ENCODE data around the gene SBK3.
"Not testable (repeated sequence)": the region's sequence is repeated elsewhere in the genome, so short reads cannot be mapped to it uniquely, and the experiment has no call there.

The SBK3 gene

DNA sequence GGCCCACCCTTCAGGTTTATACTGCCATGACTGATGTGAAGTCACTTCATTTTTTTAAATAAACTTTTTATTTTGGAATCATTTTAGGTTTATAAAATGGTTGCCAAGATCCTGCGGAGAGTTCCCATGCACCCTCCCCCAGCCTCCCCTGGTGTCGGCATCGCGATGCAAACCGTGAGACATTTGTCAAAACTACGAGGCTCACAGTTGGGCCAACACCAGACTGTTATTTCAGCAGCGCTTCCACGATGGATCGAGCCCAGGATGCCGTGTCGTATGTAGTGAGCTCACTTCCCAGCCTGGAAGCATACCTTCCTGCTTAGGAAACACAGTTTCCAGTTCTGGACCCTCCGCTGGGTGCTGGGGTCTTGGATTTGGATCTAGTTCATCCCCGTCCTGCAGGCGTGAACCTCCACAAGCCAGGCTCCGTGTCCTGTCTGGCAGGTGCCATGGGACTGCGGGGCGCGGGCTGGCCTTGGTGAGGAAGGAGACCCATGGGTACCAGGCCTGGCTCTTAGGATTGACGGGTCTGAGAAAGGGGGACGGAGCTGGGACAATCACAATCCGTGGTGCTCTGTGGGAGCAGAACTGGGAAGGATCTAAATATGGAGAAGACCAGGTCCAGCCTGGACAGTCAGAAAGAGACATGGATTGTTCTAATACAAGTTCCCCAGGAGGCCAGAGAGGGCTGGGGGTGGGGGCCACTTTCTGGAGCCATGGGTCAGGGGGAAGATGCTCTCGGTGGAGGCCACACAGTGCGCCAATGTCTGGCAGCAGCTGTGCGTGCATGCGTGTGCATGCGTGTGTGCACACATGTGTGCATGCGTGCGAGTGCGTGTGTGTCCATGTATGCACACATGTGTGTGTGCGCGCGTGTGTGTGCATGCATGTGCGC is 6.0 kb downstream of the SBK3 start:
- no peak for DNase-seq

- DNase-seq: no peak
Measured at GRCh38 chr19:55538132-55538531, 7.2 kb downstream of the SBK3 start.

GRCh38 chr19:55537741-55538111 is 7.6 kb downstream of the SBK3 start:
- DNase-seq: peak; percentile 69

GRCh38 chr19:55536951-55537740 is 8.2 kb downstream of the SBK3 start, which contains the start of gene SBK2:
TSS of gene SBK2 (minus strand) at chr19:55537133. CDS start at chr19:55536294, 839 bp downstream.
- peak; percentile 80 for DNase-seq

- DNase-seq: no peak
Measured at GRCh38 chr19:55536366-55536765, 9.0 kb downstream of the SBK3 start.

DNA sequence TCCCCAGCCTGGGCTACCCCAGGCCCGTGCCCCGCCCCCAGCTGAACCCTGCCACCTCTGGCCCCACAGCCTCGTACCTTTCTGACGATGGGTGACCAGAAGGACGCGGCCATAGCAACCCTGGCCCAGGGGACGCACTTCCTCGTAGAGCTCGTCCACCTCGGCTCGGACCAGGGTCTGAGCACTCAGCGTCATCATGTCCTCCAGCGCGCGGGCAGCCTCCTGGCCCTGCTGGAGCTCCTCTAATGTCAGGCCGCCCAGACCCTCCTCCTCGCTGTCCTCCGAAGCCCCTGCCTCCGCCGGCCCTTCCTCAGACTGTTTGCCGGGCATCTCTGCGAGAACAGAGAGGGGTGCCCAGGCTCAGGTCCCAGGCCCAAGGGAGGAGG is 9.4 kb downstream of the SBK3 start:
- no peak for DNase-seq

DNA sequence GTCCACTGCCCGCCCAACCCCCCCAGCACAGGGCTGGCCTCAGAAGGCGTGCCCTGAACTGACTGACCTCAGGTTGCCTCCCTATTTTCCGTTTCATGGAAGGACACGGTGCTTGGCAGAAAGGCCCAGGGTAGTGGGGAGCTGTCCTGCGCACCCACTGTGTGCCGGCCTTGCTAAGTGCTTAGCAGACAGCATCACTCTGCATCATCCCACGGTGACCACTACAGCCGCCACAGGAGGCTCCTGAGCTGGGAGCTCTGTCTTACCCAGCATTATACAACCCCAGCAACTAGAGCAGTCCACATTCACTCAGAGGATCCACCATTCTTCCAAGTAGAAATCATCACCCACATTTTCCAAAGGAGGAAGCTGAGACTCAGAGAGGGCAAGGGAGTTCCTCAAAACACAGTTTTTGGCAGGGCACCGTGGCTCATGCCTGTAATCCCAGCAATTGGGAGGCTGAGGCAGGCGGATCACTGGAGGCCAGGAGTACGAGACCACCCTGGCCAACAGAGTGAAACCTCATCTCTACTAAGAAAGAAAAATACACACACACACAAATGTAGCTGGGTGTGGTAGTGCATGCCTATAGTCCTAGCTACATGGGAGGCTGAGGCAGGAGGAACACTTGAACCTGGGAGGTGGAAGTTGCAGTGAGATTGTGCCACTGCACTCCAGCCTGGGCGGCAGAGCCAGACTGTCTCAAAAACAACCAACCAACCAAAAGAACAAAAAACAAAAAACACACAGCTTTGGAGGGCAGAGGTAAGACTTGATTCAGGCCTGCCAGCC is 10.0 kb downstream of the SBK3 start:
- no peak for DNase-seq

GRCh38 chr19:55534280-55534679 is 11.1 kb downstream of the SBK3 start:
- DNase-seq: not testable (repeated sequence)

- DNase-seq: no peak
Measured at GRCh38 chr19:55530996-55531395, 14.3 kb downstream of the SBK3 start.

- no peak for DNase-seq
Measured at GRCh38 chr19:55529636-55530234, 15.6 kb downstream of the SBK3 start.

- DNase-seq: no peak
Measured at GRCh38 chr19:55528030-55528803, 17.1 kb downstream of the SBK3 start.

DNA sequence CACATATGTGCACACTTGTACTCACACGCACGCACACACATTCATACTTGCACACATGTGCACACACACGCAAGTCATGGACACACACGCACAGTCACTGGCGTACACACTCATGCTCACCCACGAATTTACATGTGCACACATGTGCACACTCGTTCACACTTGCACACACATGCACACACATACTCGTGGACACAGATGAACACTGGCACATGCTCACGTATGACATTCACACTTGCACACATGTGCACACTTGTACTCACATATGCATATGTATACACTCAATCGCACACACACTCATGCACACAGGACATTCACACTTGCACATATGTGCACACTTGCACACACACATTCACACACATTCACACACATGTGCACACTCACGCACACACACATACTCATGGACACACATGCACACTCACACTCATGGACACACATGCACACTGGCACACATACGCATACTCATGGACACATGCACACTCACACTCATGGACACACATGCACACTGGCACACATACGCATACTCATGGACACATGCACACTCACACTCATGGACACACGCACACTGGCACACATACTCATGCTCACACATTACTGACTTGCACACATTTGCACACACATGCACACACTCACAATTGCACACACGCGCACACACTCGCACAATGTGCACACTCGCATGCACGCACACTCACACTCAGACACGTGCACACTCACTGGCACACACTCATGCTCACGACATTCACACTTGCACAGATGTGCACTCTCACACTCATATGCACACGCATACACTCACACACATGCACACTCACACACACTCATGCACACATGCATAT is 17.9 kb downstream of the SBK3 start:
- no peak for DNase-seq

- DNase-seq: peak; percentile 70
Measured at GRCh38 chr19:55526216-55527196, 18.8 kb downstream of the SBK3 start.

GRCh38 chr19:55525289-55526101 is 19.8 kb downstream of the SBK3 start:
- DNase-seq: no peak

DNA sequence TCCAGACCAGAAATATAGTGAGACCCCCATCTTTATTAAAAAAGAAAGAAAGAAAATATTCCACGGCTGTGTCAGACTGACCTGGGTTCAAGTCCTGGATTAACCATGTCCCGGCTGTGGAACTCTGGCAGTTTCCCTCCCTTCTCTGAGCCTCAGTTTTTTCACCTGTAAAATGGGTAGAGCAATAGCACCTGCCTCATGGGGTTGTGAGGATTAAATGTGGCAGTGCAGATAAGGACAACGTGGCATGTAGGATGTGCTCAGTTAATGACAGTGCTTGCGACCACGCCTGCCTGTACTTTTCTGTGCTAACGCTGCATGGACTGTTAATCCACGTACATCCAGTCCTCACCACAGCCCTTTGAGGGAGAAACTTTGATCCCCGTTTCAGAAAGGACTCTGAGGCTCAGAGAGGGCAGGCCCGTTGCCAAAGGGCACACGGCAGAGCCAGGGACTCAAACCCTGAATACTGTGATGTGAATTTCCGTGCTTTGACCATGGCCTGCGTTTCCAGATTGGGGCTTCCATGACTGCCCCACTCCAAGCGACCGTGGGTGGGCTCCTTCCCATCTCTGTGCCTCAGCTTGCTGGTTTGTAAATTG is 24.6 kb downstream of the SBK3 start:
- no peak for DNase-seq

- no peak for DNase-seq
Measured at GRCh38 chr19:55519451-55520311, 25.7 kb downstream of the SBK3 start.

GRCh38 chr19:55516878-55517620 is 28.3 kb downstream of the SBK3 start:
- peak; percentile 93 for DNase-seq
